ENCODE measurements around the gene NAGK. TPM values are rescaled to one million over a fixed set of nuclear protein-coding genes. Genes with fewer than 3 reads are reported as not detected.

NAGK gene
- total and polyA plus RNA-seq, 9 of the 15 experiments (the other 6 are each of a cell fraction or from before 2014, with no cell fraction given): 4.9 to 14.9 (median 10.6) TPM

GRCh38 chr2:71064110-71064611 is 4.3 kb upstream of the NAGK start:
- no peaks in the 10 kb centered on the region for H3K36me3 ChIP-seq (ENCODE audit: control insufficient read depth, insufficient read depth, low read length)
- TF ChIP-seq RCOR1 (IDR thresholded peaks at IDR 0.05; ENCODE audit: borderline replicate concordance in 1 of 2, low read depth in 2 of 2, low read length in 2 of 2): peak in 1 of 2 experiments; percentile 51; a peak in 1 of 4 replicates
- peak; percentile 14 for TF ChIP-seq PRDM10 (IDR thresholded peaks at IDR 0.05; ENCODE audit: partially characterized antibody)
- TF ChIP-seq NRF1 (conservative IDR thresholded peaks at IDR 0.05 in 1 of 2, IDR thresholded peaks at IDR 0.05 in 1 of 2): peak; percentile 14 to 27; a peak in 1 of 4 replicates
- TF ChIP-seq LEF1 (IDR thresholded peaks at IDR 0.05): peak; percentile 25; the same call in 1 of the 2 replicates
- no peak for TF ChIP-seq TGIF2 (CRISPR knock-in tag; IDR thresholded peaks at IDR 0.05)
- peak; percentile 41; the same call in 1 of the 2 replicates for TF ChIP-seq CTBP1 (IDR thresholded peaks at IDR 0.05; ENCODE audit: borderline replicate concordance)
- no peak for TF ChIP-seq RNF219 (CRISPR knock-in tag; IDR thresholded peaks at IDR 0.05)
- no peaks in the 10 kb centered on the region for H4K20me1 ChIP-seq (replicated peaks; ENCODE audit: control insufficient read depth, insufficient read depth, low read length)
- H3K9ac ChIP-seq (ENCODE audit: insufficient read depth in 1 of 2, low read depth in 2 of 2, low read length in 2 of 2): no peak overlapping the region
- H3K4me3 ChIP-seq: no peak overlapping the region
- ATAC-seq (no peak), FAIRE-seq (no peak), DNase-seq (ENCODE audit: extremely low read depth in 1 of 4, low spot score in 3 of 4) (peak in 2 of 4 experiments; percentile 13 to 17)
- ChIA-PET CTCF (ENCODE audit: low intra/inter-chr PET ratio) (no interaction called here), POLR2A (no interaction called here)
- peaks cover 6 to 21% of the 10 kb centered on the region in 2 experiments; a peak in 4 of 5 replicates for H3K27me3 ChIP-seq (ENCODE audit: control insufficient read depth in 2 of 2, insufficient read depth in 2 of 2, low read length in 2 of 2)
- H3K79me2 ChIP-seq (ENCODE audit: control insufficient read depth, insufficient read depth, low read length): peaks cover 4% of the 10 kb centered on the region; the same call in 2 of the 3 replicates
- no peaks in the 10 kb centered on the region for H3K9me3 ChIP-seq (replicated peaks; ENCODE audit: control insufficient read depth, insufficient read depth, low read depth, low read length)
- no TSS peak for BruUV-seq (replicated peaks)
- H3K4me1 ChIP-seq (replicated peaks in 1 of 2; ENCODE audit: control insufficient read depth in 2 of 2, insufficient read depth in 2 of 2, low read length in 2 of 2): peaks cover 15 to 16% of the 10 kb centered on the region in 2 experiments
- in situ Hi-C loops (cut with MboI) (no loop called here), intact Hi-C loops (cut with micrococcal nuclease) (no loop called here)
- WGBS (ENCODE audit: insufficient coverage, low coverage, missing lambda C conversion rate): 8% methylated on average over 9 of the region's 9 CpGs
- H3K4me2 ChIP-seq (ENCODE audit: insufficient read depth, low read length): no peak overlapping the region; the same call in 1 of the 2 replicates
- H3K27ac ChIP-seq (ENCODE audit: extremely low read depth, low read depth, low read length): no peak overlapping the region
- H2AFZ ChIP-seq (ENCODE audit: low read depth, low read length): peak overlapping the region; percentile 28; the same call in 1 of the 2 replicates
- H3K9me1 ChIP-seq (ENCODE audit: control insufficient read depth, insufficient read depth, low read length): no peaks in the 10 kb centered on the region

Measured in K562 (cell line).